HG03460 (cell line): Measurements from ENCODE around the gene ACP7.
"Not testable (repeated sequence)": the region's sequence is repeated elsewhere in the genome, so short reads cannot be mapped to it uniquely, and the experiment has no call there.

Source experiments
- ATAC-seq: cut with Tn5 transposase; IDR thresholded peaks from one replicate; pipeline ENCODE4 v1.9.1; 2021; ENCODE audit not compliant: unreplicated experiment

Gene ACP7

DNA sequence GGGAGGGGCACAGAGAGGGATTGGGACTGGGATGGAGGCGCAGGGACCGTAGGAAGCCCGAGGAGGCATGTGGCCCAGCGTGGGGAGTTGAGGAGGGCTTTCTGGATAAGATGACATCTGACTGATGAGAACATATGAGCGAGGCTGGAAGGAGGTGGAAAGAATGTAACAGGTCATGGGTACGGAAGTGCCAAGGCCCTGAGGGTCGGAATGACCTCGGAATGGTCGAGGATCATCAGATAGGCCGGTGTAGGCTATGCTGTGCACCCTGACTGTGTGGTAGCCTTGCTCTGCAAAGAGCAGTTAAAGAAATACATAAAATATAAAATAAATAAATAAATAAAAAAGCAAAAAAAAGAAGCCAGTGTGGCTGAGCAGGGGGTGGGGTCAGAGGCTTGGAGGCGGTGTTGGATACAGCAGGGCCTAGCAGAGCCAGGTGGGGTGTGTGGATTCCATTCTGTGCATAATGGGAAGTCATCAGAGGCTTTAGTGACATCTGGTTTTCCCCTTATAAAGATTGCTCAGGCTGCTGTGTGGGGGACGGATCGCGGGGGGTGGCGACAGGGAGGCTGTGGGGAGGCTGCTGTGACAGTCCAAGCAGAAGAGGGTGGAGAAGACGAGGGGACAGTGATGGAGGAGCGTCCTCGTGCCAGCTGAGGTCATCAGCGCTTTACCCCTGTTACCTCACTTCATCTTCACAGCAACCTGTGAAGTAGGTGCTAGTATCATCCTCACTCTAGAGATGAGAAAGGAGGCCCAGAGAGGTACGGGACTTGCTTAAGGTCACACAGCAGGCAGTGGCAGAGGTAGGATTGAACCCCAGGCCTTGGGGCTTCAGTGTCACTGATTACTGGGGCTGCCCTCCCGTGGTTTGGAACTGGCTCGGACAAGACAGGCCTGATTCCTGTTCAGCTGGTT, 46.4 kb downstream of the ACP7 start:
- ATAC-seq, result no peak

DNA sequence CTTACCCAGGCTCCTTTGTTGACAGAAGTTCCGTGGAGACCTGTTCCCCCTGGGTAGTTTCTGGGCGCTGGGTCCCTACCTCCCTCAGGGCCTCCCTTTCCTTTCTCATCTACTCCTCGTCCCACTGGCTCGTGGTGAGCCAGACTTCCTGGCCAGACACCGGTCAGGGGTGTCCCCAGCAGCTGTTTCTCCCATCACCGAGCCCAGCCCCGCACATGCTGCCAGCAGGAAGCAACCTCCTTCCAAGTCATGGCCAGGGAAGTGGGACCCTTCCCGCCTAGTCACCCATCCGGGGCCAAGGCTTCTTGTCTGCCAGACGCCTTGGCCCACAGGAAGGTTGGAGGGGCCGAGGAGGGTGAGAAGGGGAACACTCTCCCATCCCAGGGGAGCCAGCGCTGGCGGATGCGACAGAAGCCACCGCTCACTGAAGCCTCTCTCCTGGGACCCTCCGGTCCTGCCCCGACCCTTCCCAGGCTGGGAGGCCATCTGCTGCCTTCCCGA, 47.1 kb downstream of the ACP7 start:
- no peak for ATAC-seq

DNA sequence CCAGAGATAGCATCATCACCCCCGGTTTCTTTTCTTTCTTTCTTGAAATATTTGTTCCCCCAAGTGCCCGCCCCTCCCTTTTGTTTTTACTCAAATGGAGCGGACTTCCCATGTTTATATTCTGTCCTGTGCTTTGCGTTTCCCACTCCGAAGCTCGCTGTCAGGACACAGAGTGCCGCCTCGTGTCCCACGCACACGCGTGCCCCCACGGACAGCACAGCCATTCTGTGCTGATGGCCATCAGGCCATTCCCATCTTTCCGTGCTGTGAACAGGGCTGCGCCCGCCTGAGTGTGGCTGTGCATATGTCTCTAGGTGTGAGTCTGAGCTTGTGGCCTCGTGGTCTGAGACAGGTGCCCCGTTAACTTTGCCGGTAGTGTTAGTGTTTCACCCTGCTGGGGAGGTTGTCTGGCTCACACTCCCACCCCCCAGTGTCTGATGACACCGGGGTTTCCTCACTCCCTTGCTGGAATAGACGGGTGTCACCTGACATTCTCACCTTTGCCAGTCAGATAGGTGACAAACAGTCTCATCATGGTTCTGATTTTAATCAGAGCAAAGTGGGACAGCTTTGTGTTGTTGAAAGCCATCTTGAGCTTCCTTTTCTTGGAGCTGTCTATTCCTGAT, 48.3 kb downstream of the ACP7 start:
- ATAC-seq, result no peak

DNA sequence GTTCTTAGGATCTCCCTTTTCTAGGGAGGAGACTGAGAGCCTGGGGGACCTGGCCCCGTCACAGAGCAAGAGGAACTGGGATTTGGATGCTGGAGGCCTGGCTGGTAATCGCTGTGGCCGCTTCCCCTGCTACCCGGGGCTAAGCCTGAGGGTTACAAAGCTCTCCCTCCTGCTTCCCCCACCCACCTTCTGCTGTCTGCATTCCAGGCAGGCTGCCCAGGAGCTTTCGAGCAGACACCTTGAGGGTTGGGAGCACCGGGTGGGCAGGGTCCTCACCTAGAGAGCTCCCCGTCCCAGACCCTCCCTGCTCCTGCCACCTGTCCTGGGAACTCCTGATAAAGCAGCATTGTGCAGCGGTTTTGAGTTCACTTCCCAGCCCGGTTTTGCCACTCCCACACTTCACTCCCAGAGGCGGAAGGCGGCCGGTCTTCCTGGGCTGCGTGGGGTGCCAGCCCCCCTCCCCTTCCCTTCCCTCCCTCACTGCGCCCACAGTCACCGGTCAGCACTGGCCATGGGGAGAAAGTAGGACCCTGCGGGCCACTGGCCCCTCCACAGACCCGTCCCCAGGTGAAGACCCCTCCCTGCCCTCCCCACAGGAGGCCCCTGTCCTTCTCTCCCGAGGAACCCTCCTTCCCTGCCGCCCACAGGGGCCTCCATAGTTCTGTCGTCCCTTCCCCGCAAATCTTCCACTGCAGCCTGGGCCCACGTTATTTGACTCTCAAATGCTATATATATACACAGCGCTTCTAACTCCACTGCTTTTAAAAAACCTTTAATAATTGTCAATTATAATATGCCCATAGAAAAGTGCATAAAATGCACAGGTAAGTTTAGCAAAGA, 49.5 kb downstream of the ACP7 start:
- ATAC-seq, result no peak

DNA sequence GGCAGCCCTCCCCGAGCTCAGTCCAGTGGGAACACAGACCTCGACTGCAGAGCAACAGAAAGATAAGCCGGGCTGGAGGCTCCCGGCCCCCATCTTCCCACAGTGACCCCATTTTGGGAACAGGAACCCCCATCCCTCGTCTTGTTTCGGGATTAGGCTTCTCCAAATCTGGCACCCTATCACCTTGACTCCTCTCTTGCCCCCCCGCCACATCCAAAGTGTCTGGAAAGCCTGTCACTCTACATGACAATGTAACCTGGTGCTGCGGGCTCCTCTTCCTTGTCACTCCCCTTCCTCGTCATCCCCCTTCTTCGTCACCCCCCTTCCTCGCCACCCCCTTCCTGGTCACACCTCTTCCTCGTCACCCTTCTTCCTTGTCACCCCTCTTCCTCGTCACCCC, 51.5 kb downstream of the ACP7 start:
- ATAC-seq, result no peak

DNA sequence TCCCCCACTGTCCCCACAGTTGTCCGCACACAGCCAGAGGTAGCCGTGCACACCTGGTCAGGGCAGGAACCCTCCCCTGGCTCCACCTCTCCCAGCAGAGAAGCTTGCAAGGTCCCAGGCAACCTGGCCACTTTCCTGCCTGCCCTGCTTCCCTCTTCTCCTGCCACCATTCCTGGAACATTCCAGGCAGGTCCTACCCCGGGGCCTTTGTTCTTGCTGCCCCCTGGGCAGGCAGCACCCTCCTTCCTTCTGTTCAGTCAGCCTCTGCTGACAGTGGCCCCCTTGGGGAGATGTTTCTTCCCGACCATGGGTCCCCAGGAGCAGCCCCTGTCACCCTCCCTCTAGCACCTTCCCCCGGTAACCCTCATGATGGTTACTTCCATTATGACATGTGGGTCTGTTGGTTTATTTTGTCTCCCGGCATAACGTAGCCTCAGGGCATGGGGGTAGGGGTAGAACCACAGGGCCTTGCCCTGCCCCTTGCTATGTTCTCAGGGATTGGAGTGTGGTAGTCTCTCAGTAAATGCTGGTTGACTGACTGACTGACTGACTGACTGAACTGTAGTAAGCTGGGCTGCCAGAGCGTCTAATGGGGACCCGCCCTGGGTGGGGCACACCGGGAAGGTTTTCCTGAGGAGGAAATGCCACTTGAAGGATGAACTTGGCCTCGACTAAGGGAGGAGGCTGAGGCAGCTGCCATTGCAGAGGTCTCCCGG, 52.2 kb downstream of the ACP7 start:
- ATAC-seq, result no peak

DNA sequence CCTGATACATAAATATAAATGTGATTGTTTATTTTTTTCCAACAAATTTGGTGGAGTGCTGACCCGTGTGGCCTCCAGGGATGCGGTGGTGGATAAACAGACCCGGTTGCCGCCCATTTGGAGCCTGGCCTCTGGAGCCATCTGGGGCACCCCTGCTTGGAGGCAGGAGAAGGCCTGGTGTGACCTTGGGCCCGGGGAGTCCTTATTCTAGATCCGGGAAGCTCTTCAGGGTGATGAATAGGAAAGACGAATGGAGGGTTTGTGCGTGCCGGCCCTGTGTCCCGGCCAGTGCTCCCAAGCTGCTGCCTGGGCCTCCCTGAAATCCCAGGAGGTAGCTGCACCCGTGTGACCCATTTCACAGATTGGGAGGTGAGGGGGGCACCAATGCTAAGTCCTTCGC, 53.0 kb downstream of the ACP7 start:
- no peak for ATAC-seq

DNA sequence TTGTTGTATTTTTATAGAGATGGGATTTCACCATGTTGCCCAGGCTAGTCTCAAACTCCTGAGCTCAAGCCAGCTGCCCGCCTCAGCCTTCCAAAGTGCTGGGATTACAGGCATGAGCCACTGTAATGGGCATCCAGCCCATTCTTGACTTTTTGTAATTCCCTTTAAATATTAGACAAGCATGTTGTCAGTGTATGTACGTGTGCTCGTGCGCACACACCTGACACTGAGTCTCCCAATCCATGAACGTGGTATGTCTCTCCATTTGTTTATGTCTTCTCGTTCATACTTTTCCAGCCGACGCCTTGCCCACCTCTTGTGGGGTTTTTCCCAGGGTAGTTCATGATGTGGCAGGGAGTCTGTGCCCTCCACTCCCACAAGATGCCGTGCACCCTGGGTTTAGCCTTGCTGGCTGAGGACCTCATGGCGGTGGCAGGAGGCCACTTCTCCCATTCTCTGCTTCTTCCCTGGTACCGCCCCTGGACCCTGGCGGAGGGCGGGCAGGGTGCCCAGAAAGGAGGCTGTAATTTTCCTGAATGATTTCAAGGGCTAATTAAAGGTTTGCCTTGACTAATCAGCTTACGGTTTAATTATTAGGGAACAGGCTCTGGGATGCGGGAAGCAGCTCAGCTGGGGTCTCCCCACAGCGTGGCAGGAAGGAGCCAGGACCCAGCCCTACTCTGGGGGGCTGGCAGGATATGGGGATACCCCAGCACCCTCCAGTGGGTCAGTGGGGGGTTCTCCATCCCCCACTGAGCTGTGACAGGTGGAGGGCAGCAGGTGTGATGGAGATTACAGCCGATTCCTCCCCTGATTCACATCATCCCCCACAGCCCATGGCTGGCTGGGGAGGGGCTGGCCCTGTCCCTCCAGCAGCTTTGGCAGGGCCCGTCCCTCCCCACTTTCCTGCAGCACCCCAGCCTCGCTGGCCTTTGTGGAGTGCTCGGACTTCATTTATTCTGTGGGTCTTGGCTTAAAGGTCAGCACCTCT, 54.3 kb downstream of the ACP7 start:
- no peak for ATAC-seq

DNA sequence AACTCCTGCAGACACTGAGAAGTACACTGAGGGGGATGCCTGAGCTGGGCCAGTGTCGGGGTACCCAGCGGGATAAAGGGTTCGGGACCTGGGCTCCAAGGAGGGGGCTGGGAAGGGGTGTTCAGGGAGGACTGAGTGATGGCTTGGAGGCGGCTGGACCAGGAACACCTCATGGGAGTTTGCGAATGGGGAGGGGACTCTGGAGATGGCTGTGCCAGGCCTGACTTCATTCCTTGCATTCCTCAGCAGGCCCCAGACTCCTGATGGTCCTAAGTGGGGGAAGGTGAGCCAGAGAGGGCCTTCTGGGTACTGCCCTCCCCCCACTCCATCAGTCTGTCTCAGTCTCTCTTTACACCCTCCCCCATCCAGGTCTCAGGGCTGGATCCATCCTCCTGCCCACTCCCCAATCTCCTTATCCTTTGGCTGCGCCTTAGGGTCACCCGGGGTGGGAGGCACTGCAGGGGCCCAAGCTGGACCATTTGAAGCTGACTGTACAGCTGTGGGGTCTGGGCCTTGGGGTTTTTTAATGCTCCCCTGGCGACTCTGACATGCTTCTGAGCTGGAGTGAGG, 55.2 kb downstream of the ACP7 start:
- ATAC-seq, result no peak

DNA sequence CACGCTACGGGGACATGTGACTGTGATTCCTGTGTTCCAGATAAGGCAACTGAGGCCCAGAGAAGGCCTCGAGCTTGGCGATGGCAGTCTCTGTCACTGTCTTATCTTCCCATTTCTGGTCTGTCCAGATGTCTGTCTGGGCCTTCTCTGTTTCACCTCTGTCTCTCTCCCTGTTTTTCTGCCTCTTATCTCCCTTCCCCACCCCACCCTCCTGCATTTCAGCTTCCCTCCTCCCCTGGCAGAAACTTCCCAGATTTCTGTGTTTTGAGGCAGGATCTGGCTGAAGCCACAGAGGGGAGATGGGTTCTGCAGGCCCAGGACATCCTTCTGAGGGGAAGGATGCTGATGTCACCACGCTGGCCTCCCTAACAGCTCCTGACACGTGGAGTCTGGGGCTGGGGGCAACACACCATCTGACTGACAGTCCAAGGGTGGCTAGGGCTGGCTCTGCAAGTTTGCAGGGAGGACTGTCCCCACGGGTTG, 55.8 kb downstream of the ACP7 start:
- ATAC-seq, result no peak

DNA sequence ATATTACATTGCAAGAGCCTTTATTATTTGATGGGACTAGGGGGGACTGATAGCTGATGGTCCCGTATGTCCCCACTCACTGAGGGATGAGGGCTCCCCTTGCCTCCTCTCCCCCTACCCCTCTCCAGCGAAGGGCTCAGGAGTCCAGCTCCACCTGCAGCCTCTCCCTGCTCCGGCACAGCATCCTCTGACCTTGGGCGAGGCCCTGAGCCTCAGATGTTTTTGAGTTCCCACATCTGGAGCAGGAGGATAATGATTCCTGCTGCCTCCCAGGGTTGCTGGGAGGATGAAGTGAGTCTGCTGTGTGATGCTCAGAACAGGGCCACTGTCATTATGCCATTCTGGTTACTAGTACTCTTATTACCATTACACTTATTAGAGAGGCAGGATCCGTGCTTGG, 56.4 kb downstream of the ACP7 start:
- ATAC-seq, result no peak

DNA sequence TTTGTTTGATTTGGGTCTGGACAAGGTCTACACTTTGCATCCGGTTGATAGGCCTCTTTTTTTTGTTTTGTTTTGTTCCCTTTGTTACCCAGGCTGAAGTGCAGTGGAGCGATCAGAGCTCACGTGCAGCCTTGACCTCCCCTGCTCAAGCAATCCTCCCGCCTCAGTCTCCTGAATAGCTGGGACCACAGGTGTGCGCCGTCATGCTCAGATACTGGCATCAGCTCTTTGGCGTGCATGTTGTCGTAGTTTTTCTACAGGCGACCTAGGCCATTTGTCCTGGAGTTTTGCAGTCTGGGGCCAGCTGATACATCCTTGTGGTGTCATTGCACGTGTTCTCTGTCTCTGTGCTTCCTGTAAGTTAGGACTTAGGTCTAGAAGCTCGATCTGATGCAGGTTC, 57.8 kb downstream of the ACP7 start:
- ATAC-seq, result no peak

DNA sequence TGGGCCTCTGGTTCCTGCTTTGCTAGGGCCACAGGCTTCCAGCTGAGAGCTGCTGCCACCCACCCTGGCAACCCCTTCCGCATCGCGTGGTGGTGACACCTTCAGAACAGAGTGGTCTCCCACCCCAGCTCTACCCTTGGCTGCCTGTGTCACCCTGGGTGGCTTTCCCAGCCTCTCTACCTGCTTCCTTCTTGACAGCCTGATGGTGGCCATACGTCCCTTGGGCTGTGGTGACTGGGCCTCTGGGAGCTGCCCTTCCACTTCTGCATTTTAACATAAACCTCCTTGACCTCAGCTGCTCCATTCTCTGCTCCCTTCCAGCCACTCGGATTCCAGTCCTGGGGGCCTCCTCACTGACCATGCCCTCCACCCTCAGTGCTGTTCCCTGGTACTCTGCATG, 58.5 kb downstream of the ACP7 start:
- ATAC-seq, result no peak

DNA sequence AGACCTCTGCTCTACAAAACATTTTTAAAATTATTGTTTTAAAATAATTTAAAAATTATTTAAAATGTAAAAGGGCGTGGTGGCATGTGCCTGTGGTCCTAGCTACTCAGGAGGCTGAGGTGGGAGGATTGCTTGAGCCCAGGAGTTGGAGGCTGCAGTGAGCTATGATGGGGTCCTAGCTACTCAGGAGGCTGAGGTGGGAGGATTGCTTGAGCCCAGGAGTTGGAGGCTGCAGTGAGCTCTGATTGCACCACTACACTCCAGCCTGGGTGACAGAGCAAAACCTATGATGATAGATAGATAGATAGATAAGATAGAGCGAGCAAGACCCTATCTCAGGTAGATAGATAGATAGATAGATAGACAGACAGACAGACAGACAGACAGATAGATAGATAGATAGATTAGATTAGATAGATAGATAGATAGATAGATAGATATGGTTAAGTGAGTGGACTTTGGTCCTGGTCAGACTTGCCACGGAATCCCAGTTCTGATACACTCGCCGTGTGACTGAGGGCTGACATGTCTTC, 59.7 kb downstream of the ACP7 start:
- ATAC-seq, result not testable (repeated sequence)

DNA sequence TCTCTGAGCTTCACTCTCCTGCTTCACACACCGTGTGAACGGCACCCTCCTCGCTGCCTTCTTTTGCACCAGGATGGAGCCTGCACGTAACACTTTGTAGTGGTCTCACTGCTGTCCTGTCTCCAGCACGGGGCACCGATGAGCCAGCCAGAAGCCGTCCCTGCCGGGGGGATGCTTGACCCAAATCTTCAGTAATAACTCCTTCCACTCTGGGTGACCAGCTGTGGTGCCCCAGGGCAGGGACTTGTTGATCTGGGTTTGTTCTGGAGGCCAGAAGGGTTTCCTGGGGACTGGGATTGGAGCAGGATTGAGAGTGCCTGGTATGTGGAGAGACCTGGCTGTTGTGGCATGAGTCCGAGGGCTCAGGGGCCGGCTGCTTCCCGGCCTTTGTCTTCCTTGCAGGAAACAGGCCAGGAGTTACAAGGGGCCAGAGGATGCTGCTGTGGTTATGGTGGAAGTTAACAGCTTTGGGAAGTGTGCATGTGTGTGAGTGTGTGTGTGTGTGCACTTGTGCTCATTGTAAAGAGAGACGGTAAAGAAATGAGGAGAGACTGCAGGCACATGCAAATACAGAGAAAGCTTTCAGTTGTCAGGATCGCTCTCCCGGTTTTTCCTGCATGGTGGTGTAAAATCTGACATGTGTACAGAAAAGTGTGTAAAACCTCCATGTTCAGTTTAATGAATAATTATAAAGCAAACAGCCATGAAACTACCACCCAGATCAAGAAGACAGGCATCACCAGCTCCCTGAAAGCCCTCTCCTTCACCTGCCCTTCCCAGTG, 60.3 kb downstream of the ACP7 start:
- no peak for ATAC-seq

DNA sequence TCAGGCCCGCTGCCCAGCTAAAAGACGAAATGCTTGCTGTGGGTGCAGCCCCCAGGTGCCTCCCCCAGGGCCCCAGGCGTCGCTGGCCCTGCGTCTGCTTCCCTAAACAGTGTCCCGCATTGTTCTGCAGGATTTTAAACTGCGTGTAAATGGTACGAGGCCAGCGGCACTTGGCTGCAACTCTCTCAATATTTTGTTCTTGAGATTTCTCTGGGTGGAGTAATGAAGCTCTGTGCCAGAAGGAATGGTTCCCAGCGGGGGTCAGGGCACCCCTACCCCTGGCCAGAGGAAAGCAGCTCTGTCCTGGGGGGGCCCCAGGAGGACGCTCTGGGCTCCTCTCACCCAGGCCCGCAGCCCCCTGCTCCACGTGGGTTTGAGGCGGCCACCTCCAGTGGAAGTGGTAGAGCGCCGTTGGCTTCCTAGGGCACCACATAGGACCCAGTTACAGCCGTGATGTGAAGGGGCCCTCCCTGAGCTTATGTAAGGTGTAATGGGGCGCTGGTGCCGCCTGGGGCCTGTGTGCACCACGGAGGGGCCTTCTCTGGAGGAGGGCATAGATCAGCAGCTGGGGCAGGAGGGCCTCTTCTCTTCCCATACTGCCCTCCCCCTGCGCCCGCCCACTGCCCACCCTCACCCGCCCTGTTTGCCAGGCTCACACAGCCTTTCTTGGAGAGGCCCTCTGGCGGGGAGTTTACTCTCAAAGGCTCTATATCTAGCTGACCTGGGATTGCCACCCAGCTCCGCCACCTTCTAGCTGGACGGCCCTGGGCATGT, 61.2 kb downstream of the ACP7 start:
- ATAC-seq, result no peak

DNA sequence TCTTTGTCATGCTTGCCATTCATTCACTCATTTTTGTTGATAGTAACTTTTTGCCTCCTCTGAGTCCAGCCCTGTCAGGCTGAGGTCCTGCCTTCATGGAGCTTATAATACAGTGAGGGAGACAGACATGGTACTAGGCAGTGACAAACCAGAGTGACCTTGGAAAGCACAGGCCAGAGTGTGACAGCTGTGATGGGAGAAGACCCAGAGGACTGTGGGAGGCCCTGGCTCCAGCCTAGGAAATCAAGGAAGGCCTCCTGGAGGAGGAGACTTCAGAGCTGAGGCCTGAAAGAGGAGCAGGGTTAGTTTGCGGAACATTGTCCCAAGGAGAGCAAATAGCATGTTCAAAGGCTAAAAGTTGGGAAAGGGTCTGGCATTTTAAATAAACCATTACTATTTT, 61.9 kb downstream of the ACP7 start:
- ATAC-seq, result no peak
